Adrenal gland (tissue), 5 donors: ENCODE data around the gene DBNDD1.

ENCODE experiments used
- POLR2A ChIP-seq, 2 donors: fragments of 450-650 bp; IDR thresholded peaks; one replicate each; pipeline ENCODE4 v1.6.1; 2017; ENCODE audit warnings: antibody characterized with exemption in 2 of 2, mild to moderate bottlenecking in 2 of 2, moderate library complexity in 1 of 2
- TF ChIP-seq, protein P1 (sequence below), 6 experiments: fragments of 450-650 bp in 4 of 6; fragments of 200-600 bp in 2 of 6; sonication (generic) in 1 of 6; IDR thresholded peaks; 1 replicate in 5 of 6; 2 replicates in 1 of 6; pipeline versions ENCODE4 v1.5.1 to v1.8.0; 2016 to 2021; ENCODE audit warnings: antibody characterized with exemption in 6 of 6, mild to moderate bottlenecking in 2 of 6, moderate library complexity in 1 of 6
- donor health status: DM: no; HTN: no; CAD: no.

DNA sequence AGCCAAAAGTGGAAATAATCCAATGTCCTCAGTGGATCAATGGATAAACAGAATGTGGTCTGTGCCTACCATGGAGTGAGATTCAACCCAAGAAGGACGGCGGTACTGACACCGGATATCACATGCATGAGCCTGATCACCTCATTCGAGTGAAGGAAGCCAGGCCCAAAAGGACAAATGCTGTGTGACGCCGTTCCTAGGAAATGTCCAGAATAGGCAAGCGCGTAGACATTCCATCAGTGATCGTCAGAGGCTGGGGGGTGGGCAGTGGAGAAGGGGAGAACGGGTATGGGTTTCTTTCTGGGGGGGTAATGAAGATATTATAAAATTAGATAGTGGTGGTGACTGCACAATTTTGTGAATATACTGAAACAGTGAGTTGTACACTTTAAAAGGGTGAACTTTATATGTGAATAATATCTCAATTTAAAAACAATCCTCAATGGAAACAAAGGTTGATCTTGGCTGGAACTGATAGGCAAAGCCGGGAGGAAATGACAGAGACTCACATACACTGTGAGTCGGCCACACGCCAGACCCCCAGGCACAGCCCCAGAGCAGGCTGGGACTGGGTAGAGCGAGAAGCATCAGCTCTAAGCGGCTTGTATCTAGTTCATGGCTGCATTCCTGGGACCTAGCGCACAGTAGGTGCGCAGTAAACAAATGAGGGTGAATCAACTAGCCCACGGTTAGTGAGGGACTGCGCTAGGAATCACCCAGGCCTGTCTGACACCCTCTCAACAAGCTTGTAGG, 3.5 kb downstream of the DBNDD1 start:
- no peak for TF ChIP-seq POLR2A (IDR thresholded peaks at IDR 0.05)
- TF ChIP-seq, protein P1, sequence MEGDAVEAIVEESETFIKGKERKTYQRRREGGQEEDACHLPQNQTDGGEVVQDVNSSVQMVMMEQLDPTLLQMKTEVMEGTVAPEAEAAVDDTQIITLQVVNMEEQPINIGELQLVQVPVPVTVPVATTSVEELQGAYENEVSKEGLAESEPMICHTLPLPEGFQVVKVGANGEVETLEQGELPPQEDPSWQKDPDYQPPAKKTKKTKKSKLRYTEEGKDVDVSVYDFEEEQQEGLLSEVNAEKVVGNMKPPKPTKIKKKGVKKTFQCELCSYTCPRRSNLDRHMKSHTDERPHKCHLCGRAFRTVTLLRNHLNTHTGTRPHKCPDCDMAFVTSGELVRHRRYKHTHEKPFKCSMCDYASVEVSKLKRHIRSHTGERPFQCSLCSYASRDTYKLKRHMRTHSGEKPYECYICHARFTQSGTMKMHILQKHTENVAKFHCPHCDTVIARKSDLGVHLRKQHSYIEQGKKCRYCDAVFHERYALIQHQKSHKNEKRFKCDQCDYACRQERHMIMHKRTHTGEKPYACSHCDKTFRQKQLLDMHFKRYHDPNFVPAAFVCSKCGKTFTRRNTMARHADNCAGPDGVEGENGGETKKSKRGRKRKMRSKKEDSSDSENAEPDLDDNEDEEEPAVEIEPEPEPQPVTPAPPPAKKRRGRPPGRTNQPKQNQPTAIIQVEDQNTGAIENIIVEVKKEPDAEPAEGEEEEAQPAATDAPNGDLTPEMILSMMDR (IDR thresholded peaks at IDR 0.05): no peak
